Measurements from ENCODE around the gene SLC35D3.
"Not testable (repeated sequence)": the region's sequence is repeated elsewhere in the genome, so short reads cannot be mapped to it uniquely, and the experiment has no call there.

Gene SLC35D3

GRCh38 chr6:136922685-136923006 lies 545 bp downstream of the SLC35D3 start:
- in situ Hi-C loops (cut with HindIII; ENCODE audit: low sequenced_read_pairs) = no loop called here

- in situ Hi-C loops (cut with HindIII; ENCODE audit: low sequenced_read_pairs) = no loop called here
These were observed 1.2 kb downstream of the SLC35D3 start for GRCh38 chr6:136923116-136923953.

GRCh38 chr6:136923954-136924673 lies 2.0 kb downstream of the SLC35D3 start:
- in situ Hi-C loops (cut with HindIII; ENCODE audit: low sequenced_read_pairs) = no loop called here

- in situ Hi-C loops (cut with HindIII; ENCODE audit: low sequenced_read_pairs) = no loop called here
These were observed 4.3 kb downstream of the SLC35D3 start for GRCh38 chr6:136926383-136926782.

GRCh38 chr6:136927292-136927691 lies 5.2 kb downstream of the SLC35D3 start:
- in situ Hi-C loops (cut with HindIII; ENCODE audit: low sequenced_read_pairs) = no loop called here

- in situ Hi-C loops (cut with HindIII; ENCODE audit: low sequenced_read_pairs) = no loop called here
These were observed 8.4 kb downstream of the SLC35D3 start for GRCh38 chr6:136930528-136930927.

- in situ Hi-C loops (cut with HindIII; ENCODE audit: low sequenced_read_pairs) = no loop called here
These were observed 10.5 kb downstream of the SLC35D3 start for GRCh38 chr6:136932599-136932998.

GRCh38 chr6:136945072-136945471 lies 23.0 kb downstream of the SLC35D3 start:
- in situ Hi-C loops (cut with HindIII; ENCODE audit: low sequenced_read_pairs) = no loop called here

GRCh38 chr6:136945711-136946121 lies 23.6 kb downstream of the SLC35D3 start:
- in situ Hi-C loops (cut with HindIII; ENCODE audit: low sequenced_read_pairs) = no loop called here

GRCh38 chr6:136947037-136947436 lies 24.9 kb downstream of the SLC35D3 start:
- in situ Hi-C loops (cut with HindIII; ENCODE audit: low sequenced_read_pairs) = no loop called here

GRCh38 chr6:136949957-136950356 lies 27.9 kb downstream of the SLC35D3 start:
- in situ Hi-C loops (cut with HindIII; ENCODE audit: low sequenced_read_pairs) = not testable (repeated sequence)

- in situ Hi-C loops (cut with HindIII; ENCODE audit: low sequenced_read_pairs) = no loop called here
These were observed 28.5 kb downstream of the SLC35D3 start for GRCh38 chr6:136950436-136951126.

GRCh38 chr6:136952714-136953260 lies 30.7 kb downstream of the SLC35D3 start:
- in situ Hi-C loops (cut with HindIII; ENCODE audit: low sequenced_read_pairs) = no loop called here

- in situ Hi-C loops (cut with HindIII; ENCODE audit: low sequenced_read_pairs) = no loop called here
These were observed 33.0 kb downstream of the SLC35D3 start for GRCh38 chr6:136955123-136955522.

- in situ Hi-C loops (cut with HindIII; ENCODE audit: low sequenced_read_pairs) = no loop called here
These were observed 34.8 kb downstream of the SLC35D3 start for GRCh38 chr6:136956590-136957544.

GRCh38 chr6:136958168-136958567 lies 36.1 kb downstream of the SLC35D3 start:
- in situ Hi-C loops (cut with HindIII; ENCODE audit: low sequenced_read_pairs) = no loop called here

- in situ Hi-C loops (cut with HindIII; ENCODE audit: low sequenced_read_pairs) = no loop called here
These were observed 37.4 kb downstream of the SLC35D3 start for GRCh38 chr6:136959471-136959891.

GRCh38 chr6:136959935-136960334 lies 37.8 kb downstream of the SLC35D3 start:
- in situ Hi-C loops (cut with HindIII; ENCODE audit: low sequenced_read_pairs) = not testable (repeated sequence)

GRCh38 chr6:136960781-136961180 lies 38.7 kb downstream of the SLC35D3 start:
- in situ Hi-C loops (cut with HindIII; ENCODE audit: low sequenced_read_pairs) = no loop called here

GRCh38 chr6:136961848-136962247 lies 39.7 kb downstream of the SLC35D3 start:
- in situ Hi-C loops (cut with HindIII; ENCODE audit: low sequenced_read_pairs) = no loop called here
